Tibial artery (tissue), 4 donors: Measurements from ENCODE around the gene EMP2.

Experiments used
- DNase-seq, 2 donors: peaks; one replicate each; pipeline ENCODE4 v3.0.0-alpha.2; 2019
- H3K27ac ChIP-seq, 2 donors: fragments of 200-600 bp; sonication (generic) in 1 of 2; 1 replicate in 1 of 2; 2 replicates in 1 of 2; pipeline ENCODE4 v1.5.1; 2018 to 2019; ENCODE audit warnings: mild to moderate bottlenecking in 1 of 2
- H3K27me3 ChIP-seq, 2 donors: fragments of 200-600 bp; sonication (generic) in 1 of 2; one replicate each; pipeline versions ENCODE4 v1.5.1 to v1.6.0; 2016 to 2019
- H3K36me3 ChIP-seq, 3 donors: fragments of 200-600 bp; sonication (generic) in 2 of 3; one replicate each; pipeline ENCODE4 v1.5.1; 2016 to 2019; ENCODE audit warnings: mild to moderate bottlenecking in 2 of 3
- H3K4me1 ChIP-seq, 4 donors: fragments of 200-600 bp; sonication (generic) in 2 of 4; 1 replicate in 3 of 4; 2 replicates in 1 of 4; pipeline ENCODE4 v1.5.1; 2016 to 2019
- H3K4me3 ChIP-seq, 2 donors: fragments of 200-600 bp; sonication (generic) in 1 of 2; 1 replicate in 1 of 2; 2 replicates in 1 of 2; pipeline ENCODE4 v1.5.1; 2018 to 2019; ENCODE audit warnings: mild to moderate bottlenecking in 2 of 2
- H3K9me3 ChIP-seq, 3 donors: fragments of 200-600 bp; sonication (generic) in 1 of 3; one replicate each; pipeline ENCODE4 v1.5.1; 2016 to 2019
- intact Hi-C: fragments of 100-400 bp; cut with DNase I; formaldehyde crosslinking; loops from one replicate; pipeline ENCODE4 v1.15.0; 2023; ENCODE audit warnings: low total_unique reads
- TF ChIP-seq, protein P1 (sequence below), 2 experiments: fragments of 200-600 bp in 1 of 2; fragments of 450-650 bp in 1 of 2; IDR thresholded peaks; one replicate each; pipeline ENCODE4 v1.5.1; 2017 to 2019; ENCODE audit warnings: antibody characterized with exemption in 2 of 2, mild to moderate bottlenecking in 1 of 2, moderate library complexity in 1 of 2

The EMP2 gene

DNA sequence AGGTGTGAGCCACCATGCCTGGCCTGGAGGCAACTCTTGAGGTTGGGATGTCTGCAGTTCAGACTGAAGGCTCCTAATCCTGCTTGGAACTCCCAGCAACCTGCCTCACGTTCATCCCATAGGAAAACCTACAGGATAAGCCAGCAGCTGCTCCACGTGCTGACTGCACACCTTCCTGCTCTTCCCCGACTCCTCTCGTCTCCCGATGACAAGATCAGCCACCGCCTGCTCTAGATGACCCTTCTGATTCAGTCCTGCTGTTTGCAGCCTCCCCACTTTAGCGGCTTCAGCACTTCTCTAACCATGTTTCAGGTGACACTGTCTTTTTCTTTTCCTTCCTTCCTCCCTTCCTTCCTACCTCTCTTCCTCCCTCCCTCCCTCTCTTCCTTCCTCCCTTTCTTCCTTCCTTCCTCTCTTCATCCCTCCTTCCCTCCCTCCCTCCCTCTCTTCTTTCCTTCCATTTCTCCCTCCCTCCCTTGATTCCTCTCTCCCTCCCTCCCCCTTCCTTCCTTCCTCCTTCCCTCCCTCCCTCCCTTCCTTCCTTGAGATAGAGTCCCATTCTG is 61.8 kb downstream of the EMP2 start:
- Histone ChIP-seq H3K4me1 (peaks cover 0 to 21% (median 14%) of the 10 kb centered on the region in 4 donors), H3K4me3 (no peak overlapping the region), H3K27ac (no peak overlapping the region), H3K36me3 (peaks cover 0 to 7% (median under 1%) of the 10 kb centered on the region in 3 donors), H3K27me3 (no peaks in the 10 kb centered on the region), H3K9me3 (no peaks in the 10 kb centered on the region)
- TF ChIP-seq, protein P1, sequence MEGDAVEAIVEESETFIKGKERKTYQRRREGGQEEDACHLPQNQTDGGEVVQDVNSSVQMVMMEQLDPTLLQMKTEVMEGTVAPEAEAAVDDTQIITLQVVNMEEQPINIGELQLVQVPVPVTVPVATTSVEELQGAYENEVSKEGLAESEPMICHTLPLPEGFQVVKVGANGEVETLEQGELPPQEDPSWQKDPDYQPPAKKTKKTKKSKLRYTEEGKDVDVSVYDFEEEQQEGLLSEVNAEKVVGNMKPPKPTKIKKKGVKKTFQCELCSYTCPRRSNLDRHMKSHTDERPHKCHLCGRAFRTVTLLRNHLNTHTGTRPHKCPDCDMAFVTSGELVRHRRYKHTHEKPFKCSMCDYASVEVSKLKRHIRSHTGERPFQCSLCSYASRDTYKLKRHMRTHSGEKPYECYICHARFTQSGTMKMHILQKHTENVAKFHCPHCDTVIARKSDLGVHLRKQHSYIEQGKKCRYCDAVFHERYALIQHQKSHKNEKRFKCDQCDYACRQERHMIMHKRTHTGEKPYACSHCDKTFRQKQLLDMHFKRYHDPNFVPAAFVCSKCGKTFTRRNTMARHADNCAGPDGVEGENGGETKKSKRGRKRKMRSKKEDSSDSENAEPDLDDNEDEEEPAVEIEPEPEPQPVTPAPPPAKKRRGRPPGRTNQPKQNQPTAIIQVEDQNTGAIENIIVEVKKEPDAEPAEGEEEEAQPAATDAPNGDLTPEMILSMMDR (IDR thresholded peaks at IDR 0.05): no peak
- DNase-seq: no peak
- intact Hi-C loops: loop anchor here (5.0 to 10.0 kb wide), 2 partner anchors 204 to 404 kb away; no protein-coding TSS in a partner anchor

DNA sequence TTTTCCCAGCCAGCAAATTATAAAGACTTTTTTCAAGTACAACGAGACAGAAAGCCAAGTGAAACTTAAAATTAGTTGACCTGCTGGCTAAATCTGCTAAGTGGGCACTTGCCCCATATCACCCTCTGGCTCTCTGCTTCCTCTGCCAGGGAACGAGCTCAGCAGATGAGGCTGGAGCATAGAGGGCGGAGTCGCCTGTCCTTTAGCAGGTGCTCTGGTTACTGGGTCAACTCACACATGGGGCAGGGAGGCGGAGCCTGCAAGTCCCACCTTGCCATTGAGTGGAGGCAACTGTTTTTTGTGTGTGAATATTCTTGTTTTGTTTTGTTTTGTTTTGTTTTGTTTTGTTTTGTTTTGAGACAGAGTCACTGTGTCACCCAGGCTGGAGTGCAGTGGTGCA is 62.5 kb downstream of the EMP2 start:
- H3K9me3 ChIP-seq: no peaks in the 10 kb centered on the region
- intact Hi-C loops: loop anchor here (5.0 to 10.0 kb wide), 2 partner anchors 203 to 404 kb away; no protein-coding TSS in a partner anchor
- no peak overlapping the region for H3K4me3 ChIP-seq
- no peak overlapping the region for H3K27ac ChIP-seq
- peaks cover 0 to 21% (median 14%) of the 10 kb centered on the region in 4 donors for H3K4me1 ChIP-seq
- TF ChIP-seq, protein P1 (IDR thresholded peaks at IDR 0.05): no peak
- H3K36me3 ChIP-seq: peaks cover 0 to under 1% (median 0%) of the 10 kb centered on the region in 3 donors
- DNase-seq: no peak
- no peaks in the 10 kb centered on the region for H3K27me3 ChIP-seq

DNA sequence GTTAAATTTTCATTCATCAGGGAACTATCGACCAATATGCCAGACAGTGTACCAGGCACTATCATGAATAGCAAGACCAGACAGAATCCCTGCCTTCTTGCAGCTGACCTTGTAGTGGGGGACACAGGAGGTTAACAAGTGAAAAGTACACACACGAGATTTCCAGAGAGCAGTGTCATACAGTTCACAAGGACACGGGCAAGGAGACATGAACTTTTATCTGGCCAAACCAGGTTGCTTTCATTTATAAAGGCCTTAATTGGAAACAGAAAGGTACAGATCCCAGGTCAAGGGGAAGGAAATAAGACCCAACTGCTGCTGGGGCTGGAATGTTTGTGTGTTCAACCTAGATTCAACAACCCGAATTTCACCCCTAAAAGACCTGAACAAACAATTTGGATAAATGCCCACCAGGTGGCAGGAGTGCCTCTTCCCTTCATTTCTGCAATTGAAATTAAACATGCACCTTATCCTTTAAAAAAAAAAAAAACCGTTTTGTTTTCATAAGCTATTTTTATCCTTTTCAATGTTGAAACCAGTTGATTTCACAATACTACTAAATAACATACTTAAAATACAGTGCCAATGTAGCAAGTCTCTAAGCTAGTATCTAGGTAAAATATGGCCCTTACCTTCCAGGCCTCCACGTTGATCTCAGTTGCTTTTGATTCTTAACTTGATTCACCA is 65.9 kb downstream of the EMP2 start:
- Histone ChIP-seq H3K36me3 (peaks cover 0 to 6% (median 0%) of the 10 kb centered on the region in 3 donors), H3K4me1 (peaks cover 0 to 18% (median 14%) of the 10 kb centered on the region in 4 donors), H3K4me3 (no peak overlapping the region), H3K27me3 (no peaks in the 10 kb centered on the region), H3K27ac (peak overlapping the region; percentile 57 to 66), H3K9me3 (no peaks in the 10 kb centered on the region)
- intact Hi-C loops: loop anchor here (2.0 to 10.0 kb wide), 3 partner anchors 200 to 408 kb away; no protein-coding TSS in a partner anchor
- peak in 1 of 2 donors; percentile 38 for DNase-seq
- TF ChIP-seq, protein P1 (IDR thresholded peaks at IDR 0.05): peak; percentile 60 to 76

DNA sequence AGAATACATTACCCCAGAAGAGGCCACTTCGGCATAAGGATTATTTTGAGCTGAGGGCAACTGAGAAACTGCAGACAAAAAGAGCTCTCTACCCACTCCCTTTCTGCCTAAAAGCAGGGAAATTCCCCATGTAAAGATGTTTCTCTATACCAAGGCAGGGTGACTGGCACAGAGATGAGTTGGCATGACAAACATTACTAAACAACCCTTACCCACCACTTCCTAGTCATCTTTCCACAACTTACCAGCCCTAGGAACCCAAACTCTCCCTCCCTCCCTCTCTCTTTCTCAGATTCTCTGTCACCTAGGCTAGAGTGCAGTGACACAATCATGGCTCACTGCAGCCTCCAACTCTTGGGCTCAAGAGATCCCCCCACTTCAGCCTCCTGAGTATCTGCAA is 68.6 kb downstream of the EMP2 start:
- H3K36me3 ChIP-seq: peaks cover 6 to 13% (median 7%) of the 10 kb centered on the region in 3 donors
- H3K4me3 ChIP-seq: no peak overlapping the region
- no peak overlapping the region for H3K27ac ChIP-seq
- no peaks in the 10 kb centered on the region for H3K9me3 ChIP-seq
- H3K27me3 ChIP-seq: no peaks in the 10 kb centered on the region
- TF ChIP-seq, protein P1 (IDR thresholded peaks at IDR 0.05): no peak
- H3K4me1 ChIP-seq: peaks cover 0 to 18% (median 14%) of the 10 kb centered on the region in 4 donors
- intact Hi-C loops: loop anchor here (10.0 kb wide), 1 partner anchor 197 kb away; no protein-coding TSS in a partner anchor
- DNase-seq: no peak

DNA sequence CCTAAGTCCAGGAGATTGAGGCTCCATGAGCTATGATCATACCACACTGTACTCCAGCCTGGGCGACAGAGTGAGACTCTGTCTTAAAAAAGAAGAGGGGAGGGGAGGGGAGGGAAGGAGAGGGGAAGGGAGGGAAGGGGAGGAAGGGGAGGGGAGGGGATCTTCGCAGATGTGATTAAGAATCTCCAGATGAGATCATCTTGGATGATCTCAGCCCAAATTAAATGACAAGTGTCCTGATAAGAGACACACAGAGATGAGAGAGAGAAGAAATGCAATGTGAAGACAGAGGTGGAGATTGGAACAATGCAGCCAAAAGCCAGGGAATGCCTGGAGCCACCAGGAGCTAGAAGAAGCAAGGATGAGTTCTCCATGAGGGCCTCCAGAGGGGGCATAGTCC is 70.1 kb downstream of the EMP2 start:
- Histone ChIP-seq H3K4me3 (no peak overlapping the region), H3K9me3 (no peaks in the 10 kb centered on the region), H3K27ac (no peak overlapping the region), H3K4me1 (peaks cover 0 to 13% (median 12%) of the 10 kb centered on the region in 4 donors), H3K36me3 (peaks cover 6 to 13% (median 9%) of the 10 kb centered on the region in 3 donors), H3K27me3 (no peaks in the 10 kb centered on the region)
- DNase-seq: no peak
- intact Hi-C loops: loop anchor here (10.0 kb wide), 1 partner anchor 195 kb away; no protein-coding TSS in a partner anchor
- TF ChIP-seq, protein P1 (IDR thresholded peaks at IDR 0.05): no peak
